Lung (tissue), 12 donors: Measurements from ENCODE around the gene UBALD2. TPM values are rescaled to one million over a fixed set of nuclear protein-coding genes. Genes with fewer than 3 reads are reported as not detected.
"Not testable (repeated sequence)": the region's sequence is repeated elsewhere in the genome, so short reads cannot be mapped to it uniquely, and the experiment has no call there.

Source experiments
- ATAC-seq: fragments of 200-7000 bp; cut with Tn5 transposase; one replicate; pipeline ENCODE4 v1.9.1; 2020; ENCODE audit warnings: moderate number of reproducible peaks; ENCODE audit not compliant: insufficient read depth, low FRiP score
- DNase-seq, 3 donors: peaks; one replicate each; pipeline ENCODE4 v3.0.0-alpha.2; 2013 to 2017
- H3K27ac ChIP-seq, 2 donors: one replicate each; pipeline ENCODE4 v1.5.1; 2013; ENCODE audit warnings: mild to moderate bottlenecking in 2 of 2, moderate library complexity in 2 of 2, control low read depth in 1 of 2, inconsistent platforms in 1 of 2, low read depth in 1 of 2, low read length in 1 of 2
- H3K27me3 ChIP-seq, 3 donors: one replicate each; pipeline ENCODE4 v1.5.1; 2013; ENCODE audit warnings: low read length in 2 of 3; ENCODE audit not compliant: control insufficient read depth in 3 of 3, insufficient read depth in 3 of 3
- H3K36me3 ChIP-seq, 4 donors: one replicate each; pipeline ENCODE4 v1.5.1; 2013; ENCODE audit warnings: low read length in 4 of 4, mild to moderate bottlenecking in 1 of 4, moderate library complexity in 1 of 4; ENCODE audit not compliant: control insufficient read depth in 4 of 4, insufficient read depth in 4 of 4
- H3K4me1 ChIP-seq, 5 donors: one replicate each; pipeline ENCODE4 v1.5.1; 2013; ENCODE audit warnings: low read length in 5 of 5, mild to moderate bottlenecking in 2 of 5, moderate library complexity in 1 of 5; ENCODE audit not compliant: control insufficient read depth in 5 of 5, insufficient read depth in 5 of 5
- H3K4me3 ChIP-seq: one replicate; pipeline ENCODE4 v1.5.1; 2013; ENCODE audit warnings: mild to moderate bottlenecking, control low read depth, moderate library complexity
- H3K9ac ChIP-seq, 2 donors: one replicate each; pipeline ENCODE4 v1.5.1; 2013; ENCODE audit warnings: low read length in 2 of 2, control low read depth in 1 of 2; ENCODE audit not compliant: insufficient read depth in 1 of 2
- H3K9me3 ChIP-seq, 4 donors: one replicate each; pipeline ENCODE4 v1.5.1; 2013; ENCODE audit warnings: low read length in 3 of 4, mild to moderate bottlenecking in 1 of 4, moderate library complexity in 1 of 4; ENCODE audit not compliant: control insufficient read depth in 4 of 4, insufficient read depth in 3 of 4
- CTCF ChIP-seq: IDR thresholded peaks from 2 replicates; pipeline ENCODE4 v1.5.1; 2012; ENCODE audit warnings: mild to moderate bottlenecking; ENCODE audit errors: control extremely low read depth, extremely low read depth
- WGBS, 2 donors: extraction: QIAGEN DNeasy Blood & Tissue Kit; methylation state at CpG; one replicate each; pipeline ENCODE4 v1.1.7; 2013; 5-methylcytosine and 5-hydroxymethylcytosine counted together
- polyA plus RNA-seq, 2 donors: library from polyadenylated mRNA; stranded (reverse); fragments of 200-250 nt; gene quantifications; one replicate each; pipeline ENCODE4 v1.2.1, GENCODE V29; 2013
- total RNA-seq, 2 donors: library from RNA; depleted of rRNA in 1 of 2; stranded (reverse); fragments of >200 nt in 1 of 2; gene quantifications; one replicate each; pipeline ENCODE4 v1.2.1, GENCODE V29; 2014 to 2021
- donor health status: control.
- donor health status: control.
- donor health status: Bipolar disorder and iron deficiency.
- donor health status: healthy.
- donor health status: DM: yes; HTN: yes; CAD: no.

Gene UBALD2
- total and polyA plus RNA-seq, 4 donors, result 11.6 to 64.0 (median 58.5) TPM

DNA sequence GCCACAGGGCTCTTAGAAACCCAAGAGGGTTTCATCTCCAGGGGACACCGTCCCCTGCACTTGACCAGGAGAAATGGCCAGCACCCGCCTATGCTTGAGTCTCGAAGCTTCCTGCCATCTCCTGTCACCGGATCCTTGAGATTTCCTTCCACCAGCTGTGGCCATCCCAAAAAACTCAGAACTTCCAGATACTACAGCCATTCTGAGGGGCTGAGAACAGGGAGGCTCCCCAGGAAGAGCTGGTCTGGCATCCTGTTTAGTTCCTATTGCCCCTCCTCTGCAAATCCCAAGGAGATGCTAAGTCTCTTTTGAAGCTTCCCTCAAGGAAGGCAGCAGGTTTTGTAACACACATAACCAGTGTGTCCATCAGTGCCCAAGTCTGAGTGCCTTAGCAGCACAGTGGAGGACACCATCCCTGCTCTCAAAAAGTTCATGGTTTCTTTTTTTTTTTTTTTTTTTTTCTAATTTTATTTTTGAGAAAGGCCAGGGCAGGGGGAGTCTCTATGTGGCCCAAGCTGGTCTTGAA lies 2.0 kb downstream of the UBALD2 start:
- H3K9me3 ChIP-seq, result no peaks in the 10 kb centered on the region
- DNase-seq (no peak), ATAC-seq (no peak)
- no peaks in the 10 kb centered on the region for H3K27me3 ChIP-seq
- peaks cover 7 to 50% (median 30%) of the 10 kb centered on the region in 5 donors for H3K4me1 ChIP-seq
- H3K27ac ChIP-seq, result peak overlapping the region; percentile 80 to 95
- H3K9ac ChIP-seq, result peak overlapping the region in 1 of 2 donors; percentile 20
- H3K36me3 ChIP-seq, result peaks cover 0 to 12% (median 8%) of the 10 kb centered on the region in 4 donors
- WGBS, 2 donors, result 56 to 59% methylated on average over 4 of the region's 4 CpGs
- no peak for TF ChIP-seq CTCF
- no peak overlapping the region for H3K4me3 ChIP-seq

- Histone ChIP-seq H3K36me3 (peaks cover 0 to 12% (median 8%) of the 10 kb centered on the region in 4 donors), H3K4me1 (peaks cover 7 to 55% (median 34%) of the 10 kb centered on the region in 5 donors), H3K27ac (peak overlapping the region; percentile 78 to 87)
- not testable (repeated sequence) for H3K9ac ChIP-seq, H3K9me3 ChIP-seq, ATAC-seq, DNase-seq, H3K4me3 ChIP-seq, H3K27me3 ChIP-seq
- WGBS, 2 donors, result 86 to 87% methylated on average over 13 of the region's 13 CpGs
Measured at GRCh38 chr17:76267581-76268001, 2.4 kb downstream of the UBALD2 start.

- ATAC-seq (no peak), DNase-seq (peak in 2 of 3 donors; percentile 50 to 58)
- Histone ChIP-seq H3K27ac (peak overlapping the region; percentile 78 to 87), H3K27me3 (no peaks in the 10 kb centered on the region), H3K36me3 (peaks cover 0 to 12% (median 8%) of the 10 kb centered on the region in 4 donors), H3K4me3 (no peak overlapping the region), H3K4me1 (peaks cover 7 to 61% (median 35%) of the 10 kb centered on the region in 5 donors), H3K9me3 (no peaks in the 10 kb centered on the region), H3K9ac (no peak overlapping the region)
- no peak for TF ChIP-seq CTCF
- 10% methylated on average over 9 of the region's 9 CpGs for WGBS, 2 donors
Measured at GRCh38 chr17:76268015-76268749, 3.0 kb downstream of the UBALD2 start.
